Glomerular visceral epithelial cell (primary cell): ENCODE results near the gene COBL.

Experiments
- DNase-seq: peaks from one replicate; pipeline ENCODE4 v3.0.0-alpha.2; 2016; ENCODE audit errors: extremely low spot score

Gene COBL

DNA sequence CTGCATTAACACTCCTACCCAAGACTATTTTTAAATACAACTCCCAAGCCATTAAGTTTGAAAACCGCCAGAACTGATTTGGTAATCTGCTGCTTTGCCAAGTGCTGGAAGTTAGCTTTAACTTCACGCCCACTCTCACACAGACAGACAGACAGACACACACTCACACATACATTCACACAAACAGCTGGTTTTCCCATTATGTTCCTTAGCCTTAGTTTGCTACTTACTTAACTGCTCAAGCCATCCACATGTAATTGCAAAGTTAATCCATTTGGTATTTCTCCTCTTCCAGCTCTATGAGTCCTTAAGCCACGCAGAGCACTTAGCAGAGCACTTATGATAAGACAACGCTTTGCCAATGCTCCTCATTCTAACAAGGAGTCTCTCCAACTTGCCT lies 8.3 kb downstream of the COBL start:
- DNase-seq = no peak

DNA sequence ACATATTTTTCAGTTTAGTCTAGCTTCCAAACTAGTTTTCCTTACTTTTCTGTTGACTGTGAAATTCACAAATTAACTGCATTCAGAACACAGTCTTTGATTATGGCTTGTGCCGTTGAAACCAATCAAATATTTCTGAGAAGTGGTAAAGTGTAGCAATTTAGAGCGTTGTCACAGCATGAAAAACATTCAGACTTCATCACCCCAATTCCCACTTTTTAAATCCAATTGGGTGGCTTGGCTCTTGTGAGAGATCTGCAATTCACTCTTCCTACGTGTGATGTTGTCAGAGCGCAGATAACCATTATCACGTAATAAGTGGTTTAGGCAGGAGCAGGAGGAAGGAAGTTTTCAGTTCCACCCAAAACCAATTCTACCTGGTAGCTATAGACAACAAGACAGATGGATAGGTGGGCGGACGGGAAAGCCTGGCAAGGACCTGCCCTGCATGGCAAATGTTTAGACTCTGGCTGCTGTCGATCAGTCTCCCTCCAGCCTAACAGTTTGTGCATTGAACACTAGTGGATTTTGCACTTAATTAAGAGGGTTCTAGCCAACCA lies 8.9 kb downstream of the COBL start:
- no peak for DNase-seq

DNA sequence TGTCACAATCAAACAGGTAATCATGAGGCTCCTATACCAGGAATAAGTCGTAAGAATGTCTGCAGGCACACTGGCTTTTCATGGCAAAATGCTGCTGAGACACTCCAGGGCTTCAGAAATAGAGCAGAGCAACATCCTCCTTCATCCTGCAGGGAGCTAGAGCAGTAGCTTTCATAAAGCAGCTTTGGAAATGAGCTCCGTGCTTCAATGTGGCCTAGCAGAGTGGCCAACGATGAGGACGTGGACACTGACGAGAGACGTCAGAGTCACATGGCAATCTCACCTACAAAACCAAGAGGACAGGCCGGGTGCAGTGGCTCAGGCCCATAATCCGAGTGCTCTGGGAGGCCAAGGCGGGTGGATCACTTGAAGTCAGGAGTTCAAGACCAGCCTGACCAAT lies 9.8 kb downstream of the COBL start:
- DNase-seq = no peak

DNA sequence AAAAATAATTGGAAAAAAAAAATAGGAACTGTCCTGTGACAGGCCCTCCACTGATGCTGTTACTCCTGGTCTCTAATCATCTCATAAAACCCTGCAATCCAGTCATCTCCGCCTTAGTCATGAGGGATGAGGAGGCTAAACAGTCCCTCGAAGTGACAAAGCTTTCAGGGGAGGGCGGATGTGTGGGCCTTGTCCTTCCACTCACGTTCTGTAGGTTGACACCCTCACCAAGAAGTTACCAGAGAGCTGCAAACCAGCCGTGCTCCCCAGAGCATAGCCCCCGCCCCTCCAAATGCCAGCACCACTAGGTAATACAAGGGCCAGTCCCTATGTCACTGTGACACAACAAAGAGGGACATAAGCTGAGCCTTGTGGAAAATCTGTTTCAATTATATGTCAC lies 11.9 kb downstream of the COBL start:
- DNase-seq = no peak

DNA sequence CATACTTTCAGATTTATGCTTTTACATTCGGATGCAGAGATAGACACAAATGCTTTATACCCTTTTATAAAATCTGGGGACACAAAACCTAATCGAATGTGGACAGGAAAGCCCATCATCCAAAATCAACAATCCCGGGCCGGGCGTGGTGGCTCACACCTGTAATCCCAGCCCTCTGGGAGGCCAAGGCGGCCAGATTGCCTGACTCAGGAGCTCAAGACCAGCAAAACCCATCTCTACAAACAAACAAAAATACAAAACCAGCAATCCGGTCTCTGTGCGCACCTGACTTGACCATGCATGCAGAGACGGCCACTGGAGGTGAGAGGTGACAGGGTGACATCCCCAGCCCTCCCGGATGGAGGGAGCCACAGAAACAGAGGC lies 13.5 kb downstream of the COBL start:
- no peak for DNase-seq

DNA sequence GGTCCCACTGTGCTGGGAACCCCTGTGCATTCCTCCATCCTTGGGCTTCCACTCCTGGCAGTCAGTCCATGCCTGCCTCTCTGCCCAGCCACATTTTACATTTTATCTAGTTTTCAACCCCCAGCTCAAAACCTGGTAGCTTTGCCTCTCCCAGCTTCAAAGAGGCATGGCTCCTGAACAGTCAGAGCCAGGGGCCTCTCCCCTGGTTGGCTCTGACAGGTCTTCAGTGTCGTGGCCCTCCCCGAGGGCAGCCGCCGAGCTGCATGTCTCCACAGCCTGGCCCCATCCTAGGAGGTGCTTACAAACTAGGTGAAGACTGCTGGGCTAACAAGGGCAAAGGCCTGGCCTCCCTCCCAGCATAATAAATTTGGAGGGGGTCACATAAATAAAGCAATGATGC lies 14.8 kb downstream of the COBL start:
- no peak for DNase-seq

DNA sequence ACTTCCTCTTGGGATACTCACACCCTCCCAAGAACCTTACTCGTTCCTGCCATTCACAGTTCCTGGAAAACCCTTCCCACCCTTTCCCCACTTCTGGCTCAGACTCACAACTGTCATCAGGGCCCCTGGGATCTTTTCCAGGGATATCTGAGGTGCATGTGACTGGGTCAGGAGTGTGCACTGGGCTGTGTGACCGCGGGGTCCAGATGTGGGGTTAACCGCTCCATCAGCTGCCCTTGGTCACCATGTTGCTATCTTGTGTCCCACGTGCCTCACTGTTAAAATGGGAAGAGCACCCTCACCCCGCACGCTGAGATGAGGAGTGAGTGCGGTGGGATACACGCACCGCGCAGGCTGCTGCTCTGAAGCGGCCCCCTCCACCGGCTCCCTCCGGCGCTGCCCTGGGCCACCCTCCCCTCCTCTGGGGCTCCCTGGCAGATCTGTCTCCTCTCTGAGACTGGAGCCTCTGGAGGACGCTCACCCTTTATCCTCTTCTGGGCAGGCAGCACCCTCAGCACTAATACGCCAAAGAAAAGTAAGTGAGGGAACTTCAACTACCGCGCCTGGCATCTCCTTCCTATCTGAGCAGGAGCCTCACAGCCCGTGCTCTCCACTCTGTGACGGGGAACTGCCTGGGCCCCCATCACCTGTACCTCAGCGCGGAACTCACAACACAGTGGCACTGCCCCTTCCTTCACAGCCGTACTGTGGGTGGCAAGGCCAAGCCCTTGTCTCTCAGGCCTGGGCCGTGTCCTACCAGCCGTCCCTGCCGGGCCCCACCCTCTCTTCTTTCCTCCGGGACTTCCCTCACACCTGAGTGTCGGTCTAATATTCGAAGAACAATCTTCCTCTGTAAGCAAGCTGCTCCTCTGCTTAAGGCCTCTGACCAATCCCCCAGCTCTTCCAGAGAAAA lies 15.6 kb downstream of the COBL start:
- DNase-seq = no peak

DNA sequence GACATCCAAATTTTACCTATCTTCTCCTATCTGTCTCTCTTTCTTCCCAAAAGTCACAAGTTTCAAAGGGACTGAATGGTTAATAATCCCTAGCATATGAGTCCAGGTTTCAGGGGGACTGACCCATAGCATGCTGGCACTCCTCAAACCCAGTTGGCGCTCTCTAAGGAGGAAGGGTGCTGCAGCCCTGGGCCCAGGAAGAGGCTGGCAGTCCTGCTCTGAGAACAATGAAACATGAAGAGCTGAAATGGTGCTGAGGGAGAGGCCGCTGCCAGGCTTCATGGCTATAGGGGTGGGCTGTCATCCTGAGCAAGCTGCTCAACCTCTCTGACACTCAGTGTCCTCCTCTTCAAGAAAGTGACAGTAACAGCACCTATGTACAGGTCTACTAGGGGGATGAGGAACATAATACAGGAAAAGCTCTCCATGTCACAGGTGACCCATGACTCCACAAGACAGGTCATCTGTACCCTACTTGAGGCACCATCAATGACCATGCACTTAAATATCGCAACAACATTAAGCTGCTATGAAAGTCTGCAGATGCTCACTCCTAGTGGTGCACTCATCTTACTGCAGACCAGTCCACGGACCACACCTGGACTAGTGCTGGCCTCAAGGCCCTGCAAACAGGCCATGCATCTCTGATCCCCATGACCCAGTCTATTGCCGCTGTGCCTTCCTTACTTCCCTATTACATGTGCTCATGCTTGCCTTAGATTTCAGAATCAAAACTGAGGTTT lies 17.0 kb downstream of the COBL start:
- no peak for DNase-seq

DNA sequence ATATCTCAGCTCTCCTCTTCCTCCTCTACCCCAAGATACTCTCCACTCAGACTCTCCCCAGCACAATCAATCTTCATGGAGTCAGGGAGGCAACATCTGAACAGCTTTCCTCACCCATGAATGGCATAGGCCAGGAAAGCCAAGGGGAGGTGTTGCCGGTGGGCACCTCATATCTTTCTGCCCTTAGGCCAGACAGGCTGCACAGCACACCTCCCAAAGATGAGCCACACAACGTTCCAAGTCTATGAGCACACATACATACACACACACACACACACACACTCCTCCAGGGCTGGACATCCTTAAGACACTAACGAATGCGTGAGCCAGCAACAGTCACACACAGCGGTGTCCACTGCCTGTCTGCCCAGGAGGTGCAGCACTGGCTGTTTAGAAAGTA lies 17.7 kb downstream of the COBL start:
- DNase-seq = no peak

DNA sequence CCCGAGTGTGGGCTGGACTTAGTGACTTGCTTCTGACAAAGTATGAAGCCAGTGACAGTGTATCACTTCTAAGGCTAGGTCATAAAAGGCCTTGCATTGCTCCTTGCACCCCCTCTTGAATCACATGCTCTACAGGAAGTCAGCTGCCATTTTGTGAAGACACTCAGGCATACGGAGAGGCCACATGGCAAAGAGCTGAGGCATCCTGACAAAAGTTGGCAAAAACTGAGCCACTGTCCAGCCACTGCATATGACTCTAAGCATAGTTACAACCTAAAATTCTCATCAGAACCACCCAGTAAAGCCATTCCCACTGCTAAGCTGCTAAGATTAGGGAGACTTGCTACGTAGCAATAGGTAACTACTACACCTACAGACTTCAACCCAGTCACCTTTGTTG lies 18.6 kb downstream of the COBL start:
- no peak for DNase-seq

DNA sequence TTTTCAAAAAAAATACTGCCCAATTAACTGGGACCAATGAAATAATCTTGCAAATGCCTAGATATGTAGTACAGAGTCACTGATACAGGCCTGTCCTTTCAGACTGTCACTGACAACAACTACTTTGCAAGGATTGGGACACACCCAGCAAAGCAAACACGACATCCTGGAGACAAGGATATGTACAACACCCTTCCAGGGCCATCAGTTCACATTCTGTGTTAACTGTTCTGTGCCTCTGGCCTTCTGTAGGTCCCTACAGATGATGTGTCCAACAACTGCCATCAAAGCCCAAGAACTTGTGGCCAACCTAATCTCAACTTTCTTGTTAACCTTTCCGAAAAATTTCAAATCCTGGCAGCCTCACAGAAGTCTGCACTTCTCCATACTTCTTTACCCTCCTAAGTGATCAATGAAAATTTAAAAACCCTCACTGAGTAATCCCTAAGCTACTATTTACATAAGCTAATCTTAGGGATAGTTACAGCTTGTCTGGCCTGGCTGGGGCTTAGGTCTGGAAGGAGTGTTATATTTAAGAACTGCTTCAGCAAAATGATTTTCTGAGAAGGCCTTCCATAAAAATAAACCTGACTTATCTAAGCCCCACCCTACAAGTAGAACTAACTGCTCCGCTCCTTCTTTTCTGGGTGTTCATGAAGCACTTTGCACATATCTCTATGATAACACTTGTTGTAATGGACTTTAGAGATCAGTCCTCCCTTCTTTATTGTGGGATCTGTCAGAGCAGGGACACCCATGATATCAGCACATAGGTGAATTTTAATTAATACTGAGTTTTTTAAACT lies 21.0 kb downstream of the COBL start:
- DNase-seq = no peak

DNA sequence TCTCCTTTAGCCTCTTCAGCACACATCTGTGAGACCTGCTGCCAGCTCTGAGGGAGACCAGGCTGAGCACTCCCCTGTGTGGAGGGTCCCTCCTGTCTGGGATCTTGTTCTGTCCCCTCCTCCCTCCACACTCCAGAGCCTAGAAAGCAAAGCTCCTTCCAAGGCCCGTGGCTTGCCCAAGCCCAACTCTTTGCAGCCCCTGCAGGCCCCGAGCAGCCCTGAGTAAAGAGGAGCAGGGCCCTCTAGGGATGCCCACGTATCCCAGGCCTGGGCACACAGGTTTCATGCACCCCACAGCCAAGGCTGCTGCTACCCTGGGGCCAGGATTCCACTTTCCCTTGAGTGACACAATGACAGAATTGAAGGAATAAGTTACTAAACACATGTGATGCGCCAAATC lies 24.0 kb downstream of the COBL start:
- no peak for DNase-seq

DNA sequence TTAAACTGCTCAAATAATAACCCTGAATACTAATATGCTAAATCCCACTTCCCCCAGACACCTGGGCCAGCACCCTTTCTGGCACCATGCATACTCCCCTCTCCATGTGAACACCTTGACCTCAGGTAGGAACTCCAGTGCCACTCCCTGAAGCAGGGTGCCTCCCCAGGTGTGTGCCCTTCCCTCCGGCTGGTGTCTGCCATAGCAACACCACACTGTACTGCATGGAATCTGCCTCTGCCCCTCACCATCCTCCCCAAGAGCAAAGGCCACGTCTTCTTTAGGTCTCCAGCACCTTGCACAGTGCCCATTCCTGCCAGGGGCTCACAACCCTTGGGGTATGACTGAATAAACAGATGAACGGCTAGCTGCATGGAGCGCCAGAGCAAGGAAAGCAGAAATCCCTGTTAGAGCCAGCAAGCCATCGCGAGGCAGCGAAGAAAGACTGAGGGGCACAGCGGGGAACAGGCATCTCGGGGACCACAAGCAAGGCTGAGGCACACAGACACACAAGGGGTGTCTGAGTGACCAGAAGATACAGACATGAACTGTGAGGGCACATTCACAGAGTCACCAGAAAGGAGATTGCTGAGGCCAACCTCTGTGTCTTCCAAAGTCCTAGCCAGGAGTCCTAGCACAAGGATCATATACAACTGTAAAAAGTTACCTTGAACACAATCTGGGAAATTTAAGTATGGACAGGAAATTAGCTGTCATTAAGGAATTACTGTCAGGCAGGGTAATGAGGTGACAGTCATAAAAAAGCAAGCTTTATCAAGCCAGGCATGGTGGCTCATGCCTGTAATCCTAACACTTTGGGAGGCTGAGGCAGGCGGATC lies 25.7 kb downstream of the COBL start:
- DNase-seq = no peak

DNA sequence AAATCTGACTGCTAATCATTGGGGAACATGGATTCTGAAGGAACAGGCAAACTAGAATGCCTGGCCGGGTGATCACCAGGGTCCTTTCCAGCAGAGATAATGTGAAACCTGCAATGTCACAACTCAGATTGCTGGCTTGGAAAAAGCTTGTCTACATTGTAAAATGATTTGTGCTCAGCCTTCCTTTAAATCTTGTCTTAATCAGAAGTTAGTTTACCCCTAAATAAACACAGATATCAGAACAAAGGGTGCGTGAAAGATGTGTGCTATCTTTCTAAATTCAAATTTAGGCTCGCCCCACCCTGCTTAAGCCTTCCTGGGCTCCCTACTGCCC lies 26.3 kb downstream of the COBL start:
- no peak for DNase-seq

DNA sequence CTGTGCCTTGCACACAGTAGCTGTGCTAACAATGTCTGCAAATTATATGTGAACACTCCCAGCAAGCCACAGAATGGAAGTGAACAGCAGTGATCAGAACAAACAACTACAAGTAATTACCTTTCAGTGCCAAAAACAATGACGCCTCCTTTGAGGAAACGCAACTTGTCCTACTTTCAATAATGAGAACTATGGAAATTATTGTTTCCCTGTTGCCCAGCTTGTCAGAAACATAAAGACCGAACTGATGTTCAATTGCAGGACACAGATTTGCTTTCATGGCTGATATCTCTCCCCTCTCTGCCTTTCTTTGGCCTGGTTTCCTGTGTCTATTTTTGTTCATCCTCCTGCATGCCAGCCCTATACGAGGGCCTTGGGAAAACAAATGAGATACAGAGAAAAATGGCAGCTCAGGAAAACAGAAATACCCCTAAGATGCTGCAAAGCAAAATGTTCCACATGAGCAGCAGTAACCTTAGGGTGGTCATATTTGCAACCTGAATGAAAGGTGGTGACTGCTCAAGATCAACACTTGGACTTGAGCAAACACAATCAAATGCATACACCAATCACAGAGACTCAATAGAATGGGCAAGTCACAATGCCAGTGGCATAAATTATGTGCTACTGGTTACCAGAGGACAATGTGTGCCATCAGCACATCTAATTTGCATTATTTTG lies 26.8 kb downstream of the COBL start:
- DNase-seq = no peak

DNA sequence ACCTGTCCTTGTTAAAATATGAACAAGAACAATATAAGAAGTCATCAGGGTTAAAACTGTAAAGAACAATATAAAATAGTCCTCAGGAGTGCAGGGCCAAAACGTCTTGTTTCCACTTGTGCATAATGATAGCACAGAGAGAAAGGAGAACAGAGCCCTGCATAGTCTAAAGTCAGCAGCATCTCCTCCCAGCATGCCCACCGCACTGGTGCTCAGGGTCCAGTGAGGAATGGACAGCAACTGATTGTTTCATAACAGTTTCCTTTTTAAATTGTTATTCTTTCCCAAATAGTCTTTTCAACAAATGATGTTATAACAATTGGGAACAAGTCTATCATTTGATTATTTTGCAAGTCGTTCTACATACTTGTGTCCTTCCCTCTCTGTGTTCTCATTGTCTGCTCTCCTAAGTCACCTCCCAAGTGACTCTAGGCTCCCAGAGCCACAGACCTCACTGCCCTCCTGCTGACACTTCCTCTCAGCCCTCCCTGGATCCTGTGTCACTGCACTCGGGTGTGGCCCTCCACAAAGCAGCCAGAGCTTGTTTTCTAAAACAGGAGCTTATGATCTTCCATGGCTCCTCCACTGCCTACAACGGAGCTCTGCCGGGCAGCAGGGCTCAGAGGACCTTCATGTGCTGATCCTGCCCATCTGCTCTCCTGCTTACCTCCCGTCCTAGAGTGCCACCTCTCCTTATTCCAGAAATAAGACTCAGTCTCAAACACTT lies 27.6 kb downstream of the COBL start:
- DNase-seq = no peak

DNA sequence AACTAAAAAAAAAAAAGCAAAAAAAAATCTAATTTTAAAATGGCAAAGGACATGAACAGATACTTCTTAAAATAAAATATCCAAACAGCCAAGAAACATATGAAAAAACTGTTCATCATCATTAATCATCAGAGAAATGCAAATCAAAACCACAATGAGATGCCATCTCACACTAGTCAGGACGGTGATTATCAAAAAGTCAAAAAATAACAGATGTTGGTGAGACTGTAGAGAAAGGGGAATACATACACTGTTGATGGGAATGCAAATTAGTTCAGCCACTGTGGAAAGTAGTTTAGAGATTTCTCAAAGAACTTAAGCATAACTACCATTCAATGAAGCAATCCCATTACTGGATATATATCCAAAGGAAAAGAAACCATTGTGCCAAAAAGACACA lies 30.2 kb downstream of the COBL start:
- no peak for DNase-seq

DNA sequence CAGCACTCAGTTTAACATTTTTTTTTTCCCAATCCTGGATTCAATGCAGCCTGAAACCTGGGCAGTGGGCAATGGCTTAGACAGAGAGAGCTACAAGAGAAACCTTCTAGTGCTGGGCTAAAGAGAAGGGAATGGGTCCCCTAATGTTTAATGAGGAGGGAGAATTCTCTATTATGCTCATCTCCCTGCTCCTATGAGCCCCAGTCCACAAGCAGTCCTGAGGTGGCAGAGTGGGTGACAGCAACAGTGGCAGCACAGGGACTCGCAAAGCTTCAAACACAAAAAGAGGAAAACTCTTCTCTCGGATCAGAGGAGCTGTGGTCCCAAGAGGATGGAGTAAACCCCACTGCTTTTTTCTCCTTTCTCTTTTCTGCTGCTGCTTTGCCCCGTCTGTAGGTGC lies 36.5 kb downstream of the COBL start:
- DNase-seq = no peak

DNA sequence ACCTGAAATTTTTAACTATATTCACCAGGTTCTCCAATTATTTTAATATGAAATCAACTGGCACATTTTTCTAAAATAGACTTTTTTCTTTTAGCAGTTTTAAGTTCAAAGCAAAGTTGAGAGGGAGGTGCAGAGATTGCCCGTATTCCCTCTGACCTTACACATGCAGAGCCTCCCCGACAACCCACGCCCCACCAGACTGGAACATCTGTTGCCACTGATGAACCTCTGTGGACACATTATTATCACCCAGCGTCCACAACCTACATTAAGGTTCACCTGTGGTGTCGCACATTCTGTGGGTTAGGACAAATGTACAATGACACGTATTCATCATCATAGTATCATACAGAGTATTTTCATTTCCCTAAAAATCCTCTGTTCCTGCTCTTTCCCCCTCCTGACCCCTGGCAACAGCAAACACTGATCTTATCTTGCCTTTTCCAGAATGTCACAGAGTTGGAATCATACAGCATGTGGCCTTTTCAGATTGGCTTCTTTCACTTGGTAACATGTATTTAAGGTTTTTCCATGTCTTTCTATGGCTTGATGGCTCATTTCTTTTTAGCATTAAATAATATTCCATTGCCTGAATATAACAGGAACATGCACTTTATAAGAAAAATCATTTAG lies 37.1 kb downstream of the COBL start:
- DNase-seq = no peak

DNA sequence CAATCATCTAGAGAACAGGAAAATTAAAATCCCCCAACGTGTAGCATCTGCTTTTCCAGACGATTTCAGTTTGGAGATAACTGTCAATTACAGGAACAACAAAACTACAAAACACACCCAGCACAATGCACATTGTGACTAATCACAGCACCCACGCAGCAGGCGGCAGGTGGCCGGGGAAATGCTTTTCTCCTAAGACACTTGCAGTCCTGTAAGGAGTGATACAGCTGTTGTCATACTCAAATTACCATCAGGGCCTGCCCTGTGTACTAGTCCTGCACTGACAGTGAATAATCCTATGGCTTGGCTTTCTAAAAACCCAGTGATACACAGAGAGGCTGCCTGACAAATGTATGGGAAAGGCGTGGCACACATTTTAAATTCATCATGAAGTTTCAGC lies 37.8 kb downstream of the COBL start:
- DNase-seq = no peak
